Ascending aorta (tissue), 2 donors: ENCODE data around the gene CWC27. TPM values are rescaled to one million over a fixed set of nuclear protein-coding genes. Genes with fewer than 3 reads are reported as not detected.
"Not testable (repeated sequence)": the region's sequence is repeated elsewhere in the genome, so short reads cannot be mapped to it uniquely, and the experiment has no call there.

ENCODE experiments used
- DNase-seq, 2 donors: peaks; one replicate each; pipeline ENCODE4 v3.0.0-alpha.2; 2019; ENCODE audit warnings: low spot score in 2 of 2
- H3K27ac ChIP-seq, 2 donors: fragments of 200-600 bp; sonication (generic); one replicate each; pipeline ENCODE4 v1.5.1; 2016 to 2017; ENCODE audit warnings: mild to moderate bottlenecking in 1 of 2
- H3K27me3 ChIP-seq: fragments of 200-600 bp; sonication (generic); one replicate; pipeline ENCODE4 v1.5.1; 2017
- H3K36me3 ChIP-seq, 2 donors: fragments of 200-600 bp; sonication (generic); one replicate each; pipeline ENCODE4 v1.5.1; 2016
- H3K4me1 ChIP-seq, 2 donors: fragments of 200-600 bp; sonication (generic); one replicate each; pipeline ENCODE4 v1.5.1; 2016 to 2017; ENCODE audit warnings: mild to moderate bottlenecking in 1 of 2
- H3K4me3 ChIP-seq, 2 donors: fragments of 200-600 bp; sonication (generic); one replicate each; pipeline ENCODE4 v1.5.1; 2016 to 2017; ENCODE audit warnings: mild to moderate bottlenecking in 1 of 2
- H3K9me3 ChIP-seq, 2 donors: fragments of 200-600 bp; sonication (generic); one replicate each; pipeline ENCODE4 v1.5.1; 2016
- intact Hi-C: fragments of 100-400 bp; cut with DNase I; formaldehyde crosslinking; loops from one replicate; pipeline ENCODE4 v1.15.1; 2023
- total RNA-seq: library from RNA; depleted of rRNA; stranded (reverse); fragments of >200 nt; gene quantifications from one replicate; pipeline ENCODE4 v1.1.0, GENCODE V29; 2016
- TF ChIP-seq, protein P1 (sequence below), 3 experiments: fragments of 200-600 bp in 2 of 3; fragments of 450-650 bp in 1 of 3; sonication (generic) in 2 of 3; IDR thresholded peaks; one replicate each; pipeline ENCODE4 v1.5.1; 2016 to 2019; ENCODE audit warnings: antibody characterized with exemption in 3 of 3, mild to moderate bottlenecking in 1 of 3, moderate library complexity in 1 of 3

Gene CWC27
- total RNA-seq, 1 donor from 2014 or later, result 1.7 TPM

DNA sequence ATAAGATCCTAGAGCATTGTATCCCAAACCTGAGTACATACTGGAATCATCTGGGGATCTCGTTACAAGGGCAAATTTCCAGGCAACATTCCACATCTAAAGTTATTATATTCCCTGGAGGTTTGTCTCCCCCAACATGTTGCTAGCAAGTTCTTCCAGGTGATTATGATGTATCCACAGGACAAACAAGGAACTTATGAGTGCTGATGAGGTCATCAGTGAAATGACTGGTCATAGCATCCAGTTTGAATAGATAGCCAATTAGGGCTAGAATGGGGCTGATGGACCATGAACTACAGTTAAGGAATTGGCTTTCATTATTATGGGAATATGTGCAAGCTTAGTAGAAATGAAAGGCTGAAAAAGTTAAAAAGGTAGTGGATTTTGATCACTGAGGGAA is 115.2 kb downstream of the CWC27 start:
- DNase-seq, result no peak

DNA sequence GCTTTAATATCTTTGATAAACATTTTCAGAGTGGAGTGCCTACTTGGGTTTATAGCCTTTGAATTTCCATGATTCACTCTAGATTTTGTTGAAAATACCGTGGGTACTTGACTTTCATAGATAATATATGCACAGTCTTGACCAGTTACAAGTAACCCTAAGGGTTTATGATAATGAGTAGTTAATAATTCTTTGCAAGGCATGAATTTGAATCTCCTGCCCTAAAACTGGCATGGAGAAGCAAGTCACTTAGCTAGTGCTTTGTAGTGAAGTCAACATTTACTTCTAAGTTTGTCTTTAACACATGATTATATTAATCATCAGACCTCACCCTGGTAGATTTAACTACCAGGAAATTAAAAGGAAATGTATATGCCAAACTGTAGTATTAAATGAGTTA is 115.8 kb downstream of the CWC27 start:
- no peaks in the 10 kb centered on the region for H3K36me3 ChIP-seq
- H3K27me3 ChIP-seq, result no peaks in the 10 kb centered on the region
- H3K4me1 ChIP-seq, result no peaks in the 10 kb centered on the region
- intact Hi-C loops, result no loop called here
- no peak overlapping the region for H3K4me3 ChIP-seq
- TF ChIP-seq, protein P1, sequence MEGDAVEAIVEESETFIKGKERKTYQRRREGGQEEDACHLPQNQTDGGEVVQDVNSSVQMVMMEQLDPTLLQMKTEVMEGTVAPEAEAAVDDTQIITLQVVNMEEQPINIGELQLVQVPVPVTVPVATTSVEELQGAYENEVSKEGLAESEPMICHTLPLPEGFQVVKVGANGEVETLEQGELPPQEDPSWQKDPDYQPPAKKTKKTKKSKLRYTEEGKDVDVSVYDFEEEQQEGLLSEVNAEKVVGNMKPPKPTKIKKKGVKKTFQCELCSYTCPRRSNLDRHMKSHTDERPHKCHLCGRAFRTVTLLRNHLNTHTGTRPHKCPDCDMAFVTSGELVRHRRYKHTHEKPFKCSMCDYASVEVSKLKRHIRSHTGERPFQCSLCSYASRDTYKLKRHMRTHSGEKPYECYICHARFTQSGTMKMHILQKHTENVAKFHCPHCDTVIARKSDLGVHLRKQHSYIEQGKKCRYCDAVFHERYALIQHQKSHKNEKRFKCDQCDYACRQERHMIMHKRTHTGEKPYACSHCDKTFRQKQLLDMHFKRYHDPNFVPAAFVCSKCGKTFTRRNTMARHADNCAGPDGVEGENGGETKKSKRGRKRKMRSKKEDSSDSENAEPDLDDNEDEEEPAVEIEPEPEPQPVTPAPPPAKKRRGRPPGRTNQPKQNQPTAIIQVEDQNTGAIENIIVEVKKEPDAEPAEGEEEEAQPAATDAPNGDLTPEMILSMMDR (IDR thresholded peaks at IDR 0.05), result no peak
- DNase-seq, result no peak
- no peak overlapping the region for H3K27ac ChIP-seq
- H3K9me3 ChIP-seq, result no peaks in the 10 kb centered on the region

More for the DNA sequence above, 115.2 kb downstream of the CWC27 start:
- Histone ChIP-seq H3K27ac (no peak overlapping the region), H3K4me1 (no peaks in the 10 kb centered on the region), H3K36me3 (no peaks in the 10 kb centered on the region), H3K27me3 (no peaks in the 10 kb centered on the region), H3K4me3 (no peak overlapping the region), H3K9me3 (no peaks in the 10 kb centered on the region)
- intact Hi-C loops, result no loop called here
- TF ChIP-seq, protein P1 (IDR thresholded peaks at IDR 0.05), result no peak

DNA sequence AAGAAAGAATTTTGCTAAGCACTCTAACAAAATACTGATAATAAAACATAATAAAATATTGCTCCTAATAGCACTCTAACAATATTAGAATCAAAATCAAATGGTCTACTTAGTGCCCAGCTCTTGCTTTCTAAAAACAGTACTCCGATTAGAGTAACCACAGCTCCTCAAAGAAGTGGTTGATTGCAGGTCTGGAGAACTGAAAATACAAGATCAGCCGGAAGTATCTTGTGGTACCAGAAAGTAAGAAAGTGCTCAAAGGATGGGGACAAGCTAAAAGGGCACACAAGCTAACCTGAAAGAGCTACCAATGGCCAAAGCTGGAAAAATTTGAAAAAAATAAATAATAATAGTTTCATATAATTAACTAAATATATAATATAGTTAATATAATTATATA is 119.2 kb downstream of the CWC27 start:
- TF ChIP-seq, protein P1 (IDR thresholded peaks at IDR 0.05), result no peak
- Histone ChIP-seq H3K9me3 (no peaks in the 10 kb centered on the region), H3K4me3 (no peak overlapping the region), H3K27me3 (no peaks in the 10 kb centered on the region), H3K36me3 (no peaks in the 10 kb centered on the region), H3K27ac (no peak overlapping the region), H3K4me1 (no peaks in the 10 kb centered on the region)
- no peak for DNase-seq
- intact Hi-C loops, result no loop called here

DNA sequence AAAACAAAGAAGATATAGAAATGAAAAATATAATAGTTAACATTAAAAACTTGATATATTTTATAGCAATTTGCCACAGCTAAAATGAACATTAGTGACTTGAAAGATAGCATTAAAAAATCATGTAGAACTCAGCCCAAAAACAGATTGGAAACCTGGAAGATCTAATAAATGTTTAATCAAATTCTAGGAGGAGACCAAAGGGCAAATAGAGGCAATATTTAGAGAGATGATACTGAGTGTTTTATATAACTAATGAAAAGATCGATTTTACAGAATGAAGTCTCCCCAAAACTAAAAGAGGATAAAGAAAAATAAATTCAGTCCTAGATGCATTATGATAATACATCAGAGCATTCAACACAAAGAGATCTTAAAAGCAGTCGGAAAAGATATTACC is 127.0 kb downstream of the CWC27 start:
- no peak for DNase-seq
- Histone ChIP-seq H3K36me3 (peaks cover 0 to 5% of the 10 kb centered on the region in 2 donors), H3K27ac (no peak overlapping the region), H3K4me1 (no peaks in the 10 kb centered on the region), H3K27me3 (no peaks in the 10 kb centered on the region), H3K9me3 (no peaks in the 10 kb centered on the region), H3K4me3 (no peak overlapping the region)
- TF ChIP-seq, protein P1 (IDR thresholded peaks at IDR 0.05), result no peak
- intact Hi-C loops, result no loop called here

DNA sequence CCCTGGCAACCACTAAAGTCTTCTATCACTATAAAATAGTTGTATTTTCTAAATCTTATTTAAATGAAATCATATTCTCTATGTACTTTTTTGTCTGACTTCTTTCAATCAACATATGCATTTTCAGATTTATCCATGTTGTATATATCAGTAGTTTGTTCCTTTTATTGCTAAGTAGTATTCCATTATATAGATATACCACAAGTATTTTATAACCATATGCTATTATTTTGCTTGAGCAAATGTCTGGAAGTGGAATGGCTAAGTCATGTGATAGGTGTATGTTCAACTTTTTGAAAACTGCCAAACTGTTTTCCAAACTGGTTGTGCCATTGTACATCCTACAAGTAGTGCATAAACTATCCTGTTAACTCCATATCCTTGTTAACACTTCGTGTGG is 131.1 kb downstream of the CWC27 start:
- H3K4me1 ChIP-seq, result no peaks in the 10 kb centered on the region
- H3K27me3 ChIP-seq, result no peaks in the 10 kb centered on the region
- no peak overlapping the region for H3K27ac ChIP-seq
- no peaks in the 10 kb centered on the region for H3K9me3 ChIP-seq
- TF ChIP-seq, protein P1 (IDR thresholded peaks at IDR 0.05), result no peak
- no peak for DNase-seq
- intact Hi-C loops, result no loop called here
- H3K36me3 ChIP-seq, result peaks cover 0 to 5% of the 10 kb centered on the region in 2 donors
- no peak overlapping the region for H3K4me3 ChIP-seq

DNA sequence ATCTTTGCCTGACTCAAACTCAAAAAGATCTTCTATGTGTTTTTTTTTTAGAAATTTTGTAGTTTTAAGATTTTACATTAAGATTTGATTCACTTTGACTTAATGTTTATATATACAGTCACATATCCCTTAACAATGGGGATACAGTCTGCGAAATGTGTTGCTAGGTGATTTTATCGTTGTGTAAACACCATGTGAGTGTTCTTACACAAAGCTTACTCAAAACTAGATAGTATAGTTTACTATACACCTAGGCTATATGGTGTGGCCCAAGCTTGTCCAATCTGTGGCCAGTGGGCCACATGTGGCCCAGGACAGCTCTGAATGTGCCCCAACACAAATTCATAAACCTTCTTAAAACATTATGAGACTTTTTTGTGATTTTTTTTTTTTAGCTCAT is 131.9 kb downstream of the CWC27 start:
- H3K4me1 ChIP-seq, result no peaks in the 10 kb centered on the region
- no peak overlapping the region for H3K27ac ChIP-seq
- no peaks in the 10 kb centered on the region for H3K27me3 ChIP-seq
- TF ChIP-seq, protein P1 (IDR thresholded peaks at IDR 0.05), result no peak
- no peak for DNase-seq
- H3K4me3 ChIP-seq, result no peak overlapping the region
- peaks cover 0 to 5% of the 10 kb centered on the region in 2 donors for H3K36me3 ChIP-seq
- H3K9me3 ChIP-seq, result peaks cover 0 to 4% of the 10 kb centered on the region in 2 donors
- intact Hi-C loops, result no loop called here

DNA sequence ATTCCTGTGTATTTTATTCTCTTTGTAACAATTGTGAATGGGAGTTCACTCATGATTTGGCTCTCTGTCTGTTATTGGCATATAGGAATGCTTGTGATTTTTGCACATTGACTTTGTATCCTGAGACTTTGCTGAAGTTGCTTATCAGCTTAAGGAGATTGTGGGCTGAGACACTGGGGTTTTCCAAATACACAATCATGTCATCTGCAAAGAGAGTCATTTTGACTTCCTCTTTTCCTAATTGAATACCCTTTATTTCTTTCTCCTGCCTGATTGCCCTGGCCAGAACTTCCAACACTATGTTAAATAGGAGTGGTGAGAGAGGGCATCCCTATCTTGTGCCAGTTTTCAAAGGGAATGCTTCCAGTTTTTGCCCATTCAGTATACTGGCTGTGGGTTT is 138.7 kb downstream of the CWC27 start:
- peaks cover 0 to 12% of the 10 kb centered on the region in 2 donors for H3K9me3 ChIP-seq
- H3K4me1 ChIP-seq, H3K36me3 ChIP-seq, DNase-seq, H3K27ac ChIP-seq, H3K4me3 ChIP-seq, intact Hi-C loops, H3K27me3 ChIP-seq: not testable (repeated sequence)
